GM19395 (cell line): ENCODE data around the gene SHISA4.
"Not testable (repeated sequence)": the region's sequence is repeated elsewhere in the genome, so short reads cannot be mapped to it uniquely, and the experiment has no call there.

Experiments
- ATAC-seq: cut with Tn5 transposase; IDR thresholded peaks from one replicate; pipeline ENCODE4 v1.9.1; 2021; ENCODE audit warnings: mild to moderate bottlenecking, moderate library complexity; ENCODE audit not compliant: unreplicated experiment

SHISA4 gene, protein sequence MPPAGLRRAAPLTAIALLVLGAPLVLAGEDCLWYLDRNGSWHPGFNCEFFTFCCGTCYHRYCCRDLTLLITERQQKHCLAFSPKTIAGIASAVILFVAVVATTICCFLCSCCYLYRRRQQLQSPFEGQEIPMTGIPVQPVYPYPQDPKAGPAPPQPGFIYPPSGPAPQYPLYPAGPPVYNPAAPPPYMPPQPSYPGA

DNA sequence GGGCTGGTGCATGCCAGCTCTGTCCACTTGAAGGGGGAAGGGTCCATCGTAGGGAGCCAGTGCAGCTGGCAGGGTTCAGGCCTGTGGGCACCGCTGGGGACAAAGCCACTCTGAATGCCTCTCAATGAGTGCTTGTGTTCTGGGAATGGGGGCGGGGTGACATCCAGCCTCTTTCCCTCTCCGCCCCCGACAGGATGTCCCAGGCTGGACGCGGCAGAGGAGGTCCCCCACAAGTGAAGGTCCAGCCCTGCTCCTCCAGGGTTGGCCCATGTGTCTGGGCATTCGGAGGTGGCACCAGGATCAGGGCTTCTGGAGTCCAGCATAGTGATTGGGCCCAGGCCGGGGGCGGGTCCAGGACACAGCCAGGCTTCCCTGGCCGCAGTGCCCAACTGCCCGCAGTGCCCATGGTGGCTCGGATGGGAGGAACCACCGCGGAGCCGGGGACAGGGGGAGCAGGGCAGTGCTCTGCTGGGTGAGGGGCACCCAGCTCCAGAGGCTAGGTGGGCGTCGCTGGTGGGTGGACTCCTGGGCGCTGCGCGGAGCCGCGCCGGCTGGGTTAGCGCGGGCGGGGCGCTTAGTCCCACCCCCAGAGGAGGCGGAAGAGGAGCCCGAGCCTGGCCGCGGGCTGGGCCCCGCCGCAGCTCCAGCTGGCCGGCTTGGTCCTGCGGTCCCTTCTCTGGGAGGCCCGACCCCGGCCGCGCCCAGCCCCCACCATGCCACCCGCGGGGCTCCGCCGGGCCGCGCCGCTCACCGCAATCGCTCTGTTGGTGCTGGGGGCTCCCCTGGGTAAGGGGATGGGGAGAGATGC lies at the start of gene SHISA4:
TSS of gene SHISA4 (plus strand) at position 617 of the 808 bp plus-strand sequence. CDS start at position 714, 97 bp downstream.
- no peak for ATAC-seq

DNA sequence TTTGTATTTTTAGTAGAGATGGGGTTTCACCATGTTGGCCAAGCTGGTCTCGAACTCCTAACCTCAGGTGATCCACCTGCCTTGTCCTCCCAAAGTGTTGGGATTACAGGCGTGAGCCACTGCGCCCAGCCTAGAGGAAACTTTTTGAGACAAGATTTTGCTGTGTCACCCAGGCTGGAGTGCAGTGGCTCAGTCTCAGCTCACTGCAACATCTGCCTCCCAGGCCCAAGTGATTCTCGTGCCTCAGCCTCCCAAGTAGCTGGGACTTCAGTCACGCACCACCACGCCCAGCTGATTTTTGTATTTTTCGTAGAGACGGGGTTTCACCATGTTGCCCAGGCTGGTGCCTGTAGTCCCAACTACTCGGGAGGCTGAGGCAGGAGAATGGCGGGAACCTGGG lies 49.6 kb upstream of the SHISA4 start:
- ATAC-seq, result not testable (repeated sequence)

DNA sequence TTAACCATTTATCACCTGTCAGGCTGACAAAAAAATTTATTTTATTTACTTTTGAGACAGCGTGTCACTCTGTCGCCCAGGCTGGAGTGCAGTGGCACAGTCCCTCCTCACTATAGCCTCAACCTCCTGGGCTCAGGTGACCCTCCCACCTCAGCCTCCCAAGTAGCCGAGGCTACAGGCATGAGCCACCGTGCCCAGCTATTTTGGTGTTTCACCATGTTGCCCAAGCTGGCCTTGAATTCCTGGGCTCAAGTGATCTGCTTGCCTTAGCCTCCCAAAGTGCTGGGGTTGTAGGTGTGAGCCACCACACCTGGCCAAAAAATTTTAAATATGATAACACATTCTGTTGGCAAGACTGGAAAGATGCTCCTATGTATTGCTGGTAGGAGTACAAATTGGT lies 48.6 kb upstream of the SHISA4 start:
- no peak for ATAC-seq

DNA sequence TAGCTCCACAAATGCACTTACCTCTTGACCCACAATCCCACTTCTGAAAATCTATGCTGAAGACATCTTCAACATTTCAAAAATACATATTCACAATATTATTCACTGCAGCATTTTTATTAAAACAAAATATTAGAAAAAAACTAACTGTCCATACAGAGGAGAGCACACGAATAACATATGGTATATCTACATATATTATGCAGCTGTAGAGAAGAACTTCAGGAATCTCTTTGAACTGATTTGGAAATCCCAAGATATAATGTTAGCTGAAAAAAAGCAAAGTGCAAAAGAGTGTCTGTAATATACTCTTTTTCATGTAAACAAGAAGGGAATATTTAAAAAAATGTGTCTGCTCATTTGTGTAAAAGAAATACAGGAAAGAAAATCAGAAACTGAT lies 48.2 kb upstream of the SHISA4 start:
- no peak for ATAC-seq

DNA sequence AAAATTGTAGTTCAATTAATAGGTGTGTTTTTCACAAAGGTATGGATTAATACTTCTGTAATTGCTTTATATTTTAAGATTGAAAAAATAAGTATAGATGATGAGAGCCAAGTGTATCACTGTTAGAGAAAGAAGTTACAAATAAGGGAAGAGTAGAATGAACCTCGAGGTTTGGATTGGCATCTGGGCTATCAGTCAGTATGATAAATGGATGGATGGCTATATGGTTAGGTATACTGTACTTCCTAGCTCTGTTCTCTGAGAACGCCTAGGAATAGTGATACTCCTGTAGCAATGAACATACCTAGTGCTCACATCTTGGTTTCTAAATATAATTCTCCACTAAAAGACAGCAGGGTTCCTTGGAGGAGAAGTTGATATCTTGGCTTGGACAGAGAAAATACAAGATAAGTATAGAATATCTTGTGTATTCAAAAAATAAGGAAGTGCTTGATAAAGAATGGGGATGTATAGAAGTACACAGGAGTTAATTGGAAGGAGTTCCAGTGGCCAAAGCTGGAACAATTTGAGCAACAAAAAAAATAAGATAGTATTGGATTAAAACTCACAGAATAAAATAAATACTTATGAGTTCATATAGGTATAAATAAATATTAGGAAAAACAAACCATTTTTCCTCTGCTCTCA lies 47.3 kb upstream of the SHISA4 start:
- ATAC-seq, result no peak

DNA sequence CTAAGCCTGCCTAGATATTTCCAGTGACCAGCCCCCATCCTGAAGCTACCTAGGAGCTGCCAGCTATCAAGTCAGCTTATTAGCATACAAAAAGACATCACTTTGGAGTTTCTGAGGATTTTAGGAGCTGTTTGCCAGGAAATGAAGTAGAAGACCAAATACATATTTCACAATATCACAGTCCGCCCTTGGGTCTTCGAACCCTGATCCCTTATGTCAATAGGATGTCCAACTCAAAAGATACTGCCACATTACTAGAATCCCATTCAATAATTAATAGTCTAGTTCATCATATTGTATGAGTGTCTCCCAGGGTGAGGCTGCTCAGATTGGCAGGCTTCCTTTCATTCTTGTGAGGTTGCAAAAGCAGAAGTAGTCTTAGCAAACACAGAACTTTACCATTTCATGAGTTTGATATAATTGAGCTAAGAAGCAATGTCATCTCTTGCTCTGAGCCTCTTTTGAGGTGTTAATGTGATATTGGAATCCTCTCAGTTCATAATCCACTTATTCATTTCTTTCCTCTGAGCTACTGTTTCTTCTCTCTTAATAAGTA lies 46.1 kb upstream of the SHISA4 start:
- no peak for ATAC-seq

DNA sequence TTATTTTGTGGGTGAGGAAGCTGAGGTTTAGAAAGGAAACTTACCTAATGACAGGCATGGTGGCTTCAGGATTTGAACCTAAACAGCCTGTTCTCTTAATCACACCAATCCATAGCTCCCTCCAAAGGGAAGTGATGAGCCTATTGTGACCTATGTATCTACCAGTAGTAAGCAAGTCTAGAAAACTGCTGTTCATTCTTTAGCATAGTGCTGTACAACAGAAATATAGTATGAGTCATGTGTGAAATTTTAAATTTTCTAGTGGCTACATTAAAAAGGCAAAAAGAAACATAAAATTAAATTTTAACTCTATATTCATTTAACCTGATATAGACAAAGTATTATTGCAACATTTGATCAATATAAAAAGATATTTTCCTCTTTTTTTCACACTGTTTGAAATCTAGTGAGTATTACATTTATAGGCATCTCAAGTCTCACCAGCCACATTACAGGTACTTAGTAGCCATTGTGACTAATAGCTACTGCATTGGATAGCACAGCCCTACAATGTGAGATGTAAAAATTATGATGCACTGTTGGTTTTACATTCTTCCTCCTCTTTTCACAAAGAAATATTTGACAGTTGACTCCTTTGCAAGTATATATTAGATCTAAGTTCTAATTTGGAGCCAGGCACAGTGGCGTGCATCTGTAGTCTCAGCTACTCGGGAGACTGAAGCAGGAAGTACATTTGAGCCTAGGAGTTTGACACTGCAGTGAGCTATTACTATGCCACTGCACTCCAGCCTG lies 43.2 kb upstream of the SHISA4 start:
- ATAC-seq, result no peak

DNA sequence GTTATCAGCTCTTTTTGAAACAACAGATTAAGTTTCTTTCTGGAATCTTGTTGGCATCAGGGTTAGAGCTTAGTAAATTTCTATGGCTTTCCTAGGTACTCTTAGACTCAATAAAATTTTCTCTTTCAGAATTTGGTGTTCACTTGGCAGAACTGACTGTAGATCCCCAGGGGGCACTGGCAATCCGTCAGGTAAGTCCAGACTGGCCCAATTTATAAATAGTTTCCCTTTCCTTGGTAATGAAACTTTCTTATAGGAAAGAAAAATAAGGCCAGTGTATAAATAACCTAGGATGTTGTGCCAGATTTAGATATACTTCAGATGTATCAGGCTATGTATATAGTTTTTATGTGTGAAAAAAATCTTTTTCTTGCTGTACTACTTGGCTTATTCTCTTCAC lies 41.5 kb upstream of the SHISA4 start:
- no peak for ATAC-seq

DNA sequence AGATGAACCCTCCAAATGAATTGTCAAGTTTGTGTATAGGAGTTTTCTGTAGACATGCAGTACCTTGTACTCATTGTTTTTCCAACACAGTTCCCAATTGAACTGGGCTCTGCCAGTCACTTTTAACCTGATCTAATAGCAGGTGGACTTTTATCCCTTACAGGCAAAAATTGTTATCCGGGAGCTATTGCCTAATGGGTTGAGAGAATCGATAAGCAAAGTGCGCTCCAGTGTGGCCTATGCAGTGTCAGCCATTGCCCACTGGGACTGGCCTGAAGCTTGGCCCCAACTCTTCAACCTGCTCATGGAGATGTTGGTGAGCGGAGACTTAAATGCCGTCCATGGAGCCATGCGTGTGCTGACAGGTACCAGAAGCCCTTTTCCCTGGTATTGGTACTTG lies 40.5 kb upstream of the SHISA4 start:
- ATAC-seq, result no peak

DNA sequence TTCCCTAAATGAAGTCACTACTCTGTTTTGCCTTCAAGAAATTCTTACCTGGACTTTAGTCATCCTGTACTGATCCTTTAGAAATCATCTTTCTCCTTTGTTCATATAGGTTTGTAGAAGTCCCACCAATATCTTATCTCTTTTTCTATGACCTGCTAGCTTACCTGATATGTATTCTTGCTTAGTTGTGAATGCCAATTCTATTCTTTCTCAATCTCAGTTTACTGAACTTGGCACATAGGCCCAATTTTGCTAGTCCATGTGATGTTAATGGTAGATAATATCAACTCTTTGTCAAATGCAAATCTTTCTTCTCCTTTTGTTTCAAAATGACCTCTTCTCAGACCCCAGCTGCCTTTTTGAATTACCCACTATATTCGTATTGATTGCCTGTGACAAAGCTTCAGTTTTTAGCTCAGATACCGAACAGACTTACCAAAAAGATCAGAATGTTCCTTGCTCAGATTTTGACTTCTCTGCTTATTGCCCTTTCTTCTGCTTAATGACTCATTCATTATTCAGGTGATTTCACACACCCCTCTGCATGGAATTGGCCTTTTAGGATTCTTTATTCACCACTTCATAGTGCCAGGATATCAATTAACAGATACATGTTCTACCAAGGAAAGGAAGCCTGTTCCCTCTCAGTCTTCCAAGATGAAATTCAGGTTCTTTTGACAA lies 39.2 kb upstream of the SHISA4 start:
- ATAC-seq, result no peak

DNA sequence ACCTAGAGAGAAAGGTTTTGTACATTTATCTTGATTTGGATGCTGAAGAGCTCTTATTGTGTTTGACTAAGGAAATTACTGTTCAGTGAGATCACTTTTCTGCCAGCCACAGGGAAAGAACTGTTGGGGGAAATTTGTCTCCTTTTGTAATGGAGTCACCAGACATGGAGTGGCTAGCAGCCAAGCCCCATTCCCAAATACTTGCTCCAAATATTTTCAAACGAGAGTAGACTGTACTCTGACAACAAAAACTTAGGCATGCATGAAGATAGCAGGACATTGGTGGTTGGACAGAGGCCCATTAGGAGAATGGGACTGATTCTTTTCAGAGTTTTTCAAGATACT lies 38.7 kb upstream of the SHISA4 start:
- ATAC-seq, result no peak

DNA sequence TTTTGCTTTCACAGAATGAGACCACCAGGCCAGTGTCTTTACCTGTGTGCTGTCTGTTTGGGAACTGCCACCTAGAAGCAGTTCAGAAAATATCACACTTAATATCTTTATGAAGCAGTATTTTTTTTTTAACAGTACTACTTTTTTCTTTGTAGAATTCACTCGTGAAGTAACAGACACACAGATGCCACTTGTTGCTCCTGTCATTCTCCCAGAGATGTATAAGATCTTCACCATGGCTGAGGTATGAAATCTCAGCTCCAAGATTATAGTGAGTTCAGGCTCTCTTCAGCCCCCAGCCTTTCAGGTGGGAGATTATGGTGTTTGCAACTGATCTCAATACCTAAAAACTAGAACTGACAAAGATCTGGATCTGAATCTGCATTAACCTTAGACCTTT lies 36.7 kb upstream of the SHISA4 start:
- no peak for ATAC-seq

DNA sequence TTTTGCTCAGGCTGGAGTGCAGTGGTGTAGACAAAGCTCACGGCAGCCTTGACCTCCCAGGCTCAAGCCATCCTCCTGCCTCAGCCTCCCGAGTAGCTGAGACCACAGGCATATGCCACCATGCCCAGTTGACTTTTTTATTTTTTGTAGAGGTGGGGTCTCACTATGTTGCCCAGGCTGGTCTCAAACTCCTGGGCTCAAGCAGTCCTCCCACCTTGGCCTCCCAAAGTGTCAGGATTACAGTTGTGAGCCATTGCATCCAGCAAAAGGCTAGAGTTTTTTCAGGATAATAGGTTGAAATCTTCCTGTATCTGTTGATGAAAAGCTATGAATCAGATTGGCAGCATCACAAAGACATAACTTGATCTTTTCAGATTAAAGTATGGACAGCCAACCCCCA lies 32.0 kb upstream of the SHISA4 start:
- not testable (repeated sequence) for ATAC-seq

DNA sequence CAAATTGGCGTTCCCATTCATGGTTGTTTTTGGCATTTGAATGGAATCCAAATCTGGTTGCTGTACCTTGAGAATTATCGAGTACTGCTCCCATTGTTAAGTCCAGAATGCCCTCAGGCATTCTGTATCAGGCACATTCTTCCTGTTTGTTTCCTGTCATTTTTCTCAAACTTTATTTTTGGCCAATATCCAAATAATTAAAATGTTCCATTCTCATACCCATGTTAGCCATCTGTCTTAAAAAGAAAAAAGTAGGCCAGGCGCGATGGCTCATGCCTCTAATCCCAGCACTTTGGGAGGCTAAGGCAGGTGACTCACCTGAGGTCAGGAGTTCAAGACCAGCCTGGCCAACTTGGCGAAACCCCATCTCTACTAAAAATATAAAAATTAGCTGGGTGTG lies 29.3 kb upstream of the SHISA4 start:
- ATAC-seq, result no peak

DNA sequence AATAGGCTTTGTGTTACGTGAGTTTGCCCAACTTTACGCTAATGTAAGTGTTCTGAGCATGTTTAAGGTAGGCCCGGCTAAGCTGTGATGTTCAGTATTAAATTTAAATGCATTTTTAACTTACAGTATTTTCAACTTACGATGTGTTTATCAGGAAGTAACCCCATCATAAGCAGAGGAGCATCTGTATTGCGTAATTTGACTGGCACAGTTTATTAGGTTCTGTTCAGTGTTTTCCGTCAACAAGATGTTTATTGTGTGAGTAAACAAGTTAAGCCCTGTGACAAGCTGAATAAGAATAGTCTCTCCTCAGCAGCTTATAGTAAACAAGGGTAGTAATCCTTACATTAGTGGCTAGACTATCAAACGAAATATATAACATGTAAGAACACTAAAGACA lies 27.2 kb upstream of the SHISA4 start:
- ATAC-seq, result no peak

DNA sequence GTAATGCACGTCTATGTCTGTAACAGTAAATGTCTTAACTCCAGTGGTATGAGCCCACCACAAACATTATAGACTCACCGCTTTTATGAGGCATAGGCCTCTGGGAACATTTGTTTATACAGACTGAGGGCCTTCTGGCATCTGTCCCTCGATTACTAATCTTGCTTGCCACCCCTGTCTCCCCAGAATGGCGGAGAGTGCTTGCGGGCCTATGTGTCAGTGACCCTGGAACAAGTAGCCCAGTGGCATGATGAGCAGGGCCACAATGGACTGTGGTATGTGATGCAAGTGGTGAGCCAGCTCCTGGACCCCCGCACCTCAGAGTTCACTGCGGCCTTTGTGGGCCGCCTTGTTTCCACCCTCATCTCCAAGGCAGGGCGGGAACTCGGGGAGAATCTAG lies 18.3 kb upstream of the SHISA4 start:
- ATAC-seq, result no peak

DNA sequence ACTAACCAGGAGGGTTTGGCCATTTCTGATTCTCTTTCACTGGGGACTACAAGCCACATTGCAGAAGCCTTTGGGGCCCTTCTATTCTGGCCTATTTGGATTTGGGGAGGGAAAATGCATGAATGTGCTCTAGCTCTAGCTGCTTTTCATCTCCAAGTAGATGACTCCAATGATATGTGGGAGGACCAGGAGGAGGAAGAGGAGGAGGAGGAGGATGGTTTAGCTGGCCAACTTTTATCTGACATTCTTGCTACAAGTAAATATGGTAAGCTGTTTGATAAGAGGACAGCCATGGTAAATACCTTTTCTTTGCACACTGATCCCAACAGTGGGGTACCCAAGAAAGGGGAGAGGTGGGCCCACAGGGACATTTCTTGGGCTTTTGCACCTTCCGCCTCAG lies 14.0 kb upstream of the SHISA4 start:
- no peak for ATAC-seq

DNA sequence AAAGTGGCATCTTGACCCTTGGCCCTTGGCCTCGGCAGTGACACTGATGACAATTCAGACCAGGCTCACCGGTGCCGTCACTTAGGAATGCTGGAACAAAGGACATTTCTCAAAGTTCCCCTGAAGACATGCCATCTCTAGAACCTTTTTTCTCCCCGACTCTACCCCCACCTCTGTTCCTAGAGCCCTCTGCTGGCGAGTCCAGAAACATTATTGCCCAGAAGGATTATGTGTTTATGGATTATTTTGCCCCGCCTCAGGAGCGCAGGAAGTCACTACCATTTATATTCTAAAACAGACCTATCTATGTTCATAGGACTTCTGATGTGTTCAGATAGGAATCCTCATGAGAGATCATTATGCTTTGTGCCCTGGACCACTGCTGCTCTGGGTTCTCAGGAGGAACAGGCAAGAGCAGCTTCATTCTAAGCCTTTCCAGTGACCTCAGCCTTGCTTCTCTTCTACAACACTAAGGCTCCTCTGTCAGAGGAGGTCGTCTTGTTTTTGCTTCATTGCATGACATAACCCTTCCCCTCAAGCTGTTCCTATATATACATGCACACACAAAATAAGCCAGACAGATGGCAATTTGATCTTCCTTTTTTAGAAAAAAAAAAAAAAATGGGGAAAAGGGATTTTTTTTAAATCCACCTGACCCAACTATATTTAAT lies 12.4 kb upstream of the SHISA4 start:
- no peak for ATAC-seq

DNA sequence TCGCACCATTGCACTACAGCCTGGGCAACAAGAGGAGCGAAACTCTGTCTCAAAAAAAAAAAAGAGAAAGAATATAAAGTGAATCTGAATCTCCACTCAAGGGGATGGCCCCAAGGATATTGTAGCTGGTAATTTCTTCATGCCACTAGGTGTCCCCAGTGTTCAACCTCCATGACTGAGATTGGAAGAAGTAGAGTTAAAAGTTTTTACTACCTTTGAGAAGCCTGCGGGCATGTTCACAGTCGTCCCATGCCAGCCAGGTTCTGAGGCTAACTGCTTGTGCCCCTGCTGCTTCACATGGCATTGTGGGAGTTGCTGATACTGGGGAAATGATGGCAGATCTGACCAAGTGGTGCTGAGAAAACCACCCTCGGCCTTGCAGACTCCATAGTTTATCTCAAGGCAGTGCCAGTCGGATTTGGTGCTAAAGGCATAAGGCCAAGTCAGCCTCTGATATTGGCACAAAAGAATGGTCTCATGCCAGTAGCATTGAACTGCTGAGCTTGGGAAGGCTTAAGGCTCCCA lies 10.8 kb upstream of the SHISA4 start:
- ATAC-seq, result no peak
